ENCODE results near the gene BCAS3.

DNA sequence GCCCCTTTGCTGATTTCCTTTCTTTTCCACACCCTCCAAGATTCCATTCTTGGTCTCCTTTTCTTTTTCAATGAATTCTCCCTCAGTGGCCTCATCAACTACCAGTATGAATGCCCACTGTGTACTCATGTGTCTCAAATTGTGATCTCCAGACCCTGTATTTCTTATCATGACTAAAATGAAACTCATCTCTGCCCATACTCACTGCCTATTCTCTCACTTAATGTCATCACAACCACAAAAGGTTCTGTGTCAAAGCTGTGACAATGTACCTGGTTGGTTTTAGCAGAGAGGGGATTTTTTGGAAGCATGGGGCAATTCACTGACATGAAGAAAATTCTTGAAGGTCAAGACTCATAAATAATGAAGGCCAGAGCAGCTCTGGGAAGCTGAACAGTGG, 763.0 kb downstream of the BCAS3 start:
- TF ChIP-seq, protein P1, sequence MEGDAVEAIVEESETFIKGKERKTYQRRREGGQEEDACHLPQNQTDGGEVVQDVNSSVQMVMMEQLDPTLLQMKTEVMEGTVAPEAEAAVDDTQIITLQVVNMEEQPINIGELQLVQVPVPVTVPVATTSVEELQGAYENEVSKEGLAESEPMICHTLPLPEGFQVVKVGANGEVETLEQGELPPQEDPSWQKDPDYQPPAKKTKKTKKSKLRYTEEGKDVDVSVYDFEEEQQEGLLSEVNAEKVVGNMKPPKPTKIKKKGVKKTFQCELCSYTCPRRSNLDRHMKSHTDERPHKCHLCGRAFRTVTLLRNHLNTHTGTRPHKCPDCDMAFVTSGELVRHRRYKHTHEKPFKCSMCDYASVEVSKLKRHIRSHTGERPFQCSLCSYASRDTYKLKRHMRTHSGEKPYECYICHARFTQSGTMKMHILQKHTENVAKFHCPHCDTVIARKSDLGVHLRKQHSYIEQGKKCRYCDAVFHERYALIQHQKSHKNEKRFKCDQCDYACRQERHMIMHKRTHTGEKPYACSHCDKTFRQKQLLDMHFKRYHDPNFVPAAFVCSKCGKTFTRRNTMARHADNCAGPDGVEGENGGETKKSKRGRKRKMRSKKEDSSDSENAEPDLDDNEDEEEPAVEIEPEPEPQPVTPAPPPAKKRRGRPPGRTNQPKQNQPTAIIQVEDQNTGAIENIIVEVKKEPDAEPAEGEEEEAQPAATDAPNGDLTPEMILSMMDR (IDR thresholded peaks at IDR 0.05) = no peak
- TF ChIP-seq POLR2A (IDR thresholded peaks at IDR 0.05) = no peak

Data from lower leg skin (tissue), 3 donors.